IPS-18a (cell line): Measurements from ENCODE around the gene LTK.

Experiments used
- H3K27ac ChIP-seq: one replicate; pipeline ENCODE4 v1.5.1; 2013; ENCODE audit warnings: low read length
- H3K27me3 ChIP-seq: one replicate; pipeline ENCODE4 v1.6.1; 2013; ENCODE audit warnings: mild to moderate bottlenecking, low read length; ENCODE audit not compliant: control insufficient read depth, insufficient read depth
- H3K36me3 ChIP-seq: one replicate; pipeline ENCODE4 v1.6.1; 2013; ENCODE audit warnings: low read depth, low read length; ENCODE audit not compliant: control insufficient read depth
- H3K4me1 ChIP-seq: one replicate; pipeline ENCODE4 v1.6.1; 2013; ENCODE audit warnings: low read depth, low read length; ENCODE audit not compliant: control insufficient read depth
- H3K4me3 ChIP-seq: one replicate; pipeline ENCODE4 v1.5.1; 2013; ENCODE audit warnings: low read length
- H3K9ac ChIP-seq: one replicate; pipeline ENCODE4 v1.6.1; 2013; ENCODE audit warnings: mild to moderate bottlenecking, low read length, moderate library complexity
- H3K9me3 ChIP-seq: one replicate; pipeline ENCODE4 v1.6.1; 2013; ENCODE audit warnings: low read depth, low read length; ENCODE audit not compliant: control insufficient read depth

The LTK gene

GRCh38 chr15:41464889-41465580 is 48.6 kb downstream of the LTK start:
- no peak overlapping the region for H3K9ac ChIP-seq
- no peak overlapping the region for H3K27ac ChIP-seq
- no peak overlapping the region for H3K4me3 ChIP-seq
- H3K36me3 ChIP-seq: peaks cover 47% of the 10 kb centered on the region
- no peaks in the 10 kb centered on the region for H3K4me1 ChIP-seq
- no peaks in the 10 kb centered on the region for H3K27me3 ChIP-seq
- no peaks in the 10 kb centered on the region for H3K9me3 ChIP-seq

GRCh38 chr15:41462084-41462795 is 51.4 kb downstream of the LTK start:
- Histone ChIP-seq H3K4me1 (no peaks in the 10 kb centered on the region), H3K27me3 (no peaks in the 10 kb centered on the region), H3K9me3 (no peaks in the 10 kb centered on the region), H3K9ac (no peak overlapping the region), H3K27ac (no peak overlapping the region), H3K36me3 (peaks cover 56% of the 10 kb centered on the region), H3K4me3 (no peak overlapping the region)
